GM12878 (cell line): ENCODE data around the gene SESN3. TPM values are rescaled to one million over a fixed set of nuclear protein-coding genes. Genes with fewer than 3 reads are reported as not detected.

Experiments
- ATAC-seq: fragments of 200-7000 bp; cut with Tn5 transposase; 3 replicates; pipeline ENCODE4 v1.9.1; 2020; ENCODE audit warnings: mild to moderate bottlenecking, moderate library complexity
- BruUV-seq: library from RNA; stranded (reverse); fragments of 400-500 nt; replicated peaks from 2 replicates; lab custom pipeline; 2021; lab: Mats Ljungman, UMichigan
- CTCF ChIA-PET: fragments of 300-600 bp; sonication (Branson Sonifier 250); formaldehyde crosslinking; extraction: SDS; loops from one replicate; lab custom pipeline; 2021; ENCODE audit warnings: inconsistent platforms; lab: Yijun Ruan, JAX
- POLR2A ChIA-PET: fragments of 350-600 bp; formaldehyde crosslinking; extraction: SDS; loops from one replicate; lab custom pipeline; 2021; ENCODE audit warnings: inconsistent platforms; lab: Charles Lee
- RAD21 ChIA-PET: fragments of 300-600 bp; sonication (Branson Sonifier 250); formaldehyde crosslinking; loops from one replicate; lab custom pipeline; 2023; ENCODE audit warnings: antibody characterized with exemption; ENCODE audit not compliant: unreplicated experiment; lab: Charles Lee
- SMC1A ChIA-PET: fragments of 300-600 bp; sonication (Branson Sonifier 250); formaldehyde crosslinking; loops from one replicate; lab custom pipeline; 2023; ENCODE audit not compliant: unreplicated experiment, uncharacterized antibody; lab: Charles Lee
- DNase-seq: peaks from one replicate; pipeline ENCODE4 v3.0.0-alpha.2; 2011; ENCODE audit warnings: low read depth, low spot score
- FAIRE-seq: peaks from 3 replicates; lab custom pipeline; 2011; peaks lifted over from hg19 to GRCh38; lab: Jason Lieb, UNC
- H2AFZ ChIP-seq: 2 replicates; pipeline ENCODE4 v1.6.0; 2011; ENCODE audit warnings: low read depth, low read length, control low read depth; ENCODE audit not compliant: control insufficient read depth
- H3K27ac ChIP-seq: 2 replicates; pipeline ENCODE4 v1.5.1; 2011; ENCODE audit warnings: control low read depth; ENCODE audit not compliant: control insufficient read depth, insufficient read depth
- H3K27me3 ChIP-seq, 2 experiments: replicated peaks in 1 of 2; 2 replicates each; pipeline versions ENCODE4 v1.6.0 to v1.6.1; 2011; ENCODE audit warnings: low read length in 1 of 2; ENCODE audit not compliant: control insufficient read depth in 2 of 2, insufficient read depth in 2 of 2
- H3K36me3 ChIP-seq, 2 experiments: 2 replicates each; pipeline ENCODE4 v1.5.1; 2011; ENCODE audit warnings: low read length in 1 of 2; ENCODE audit not compliant: control insufficient read depth in 2 of 2, insufficient read depth in 2 of 2
- H3K4me1 ChIP-seq: 2 replicates; pipeline ENCODE4 v1.6.1; 2011; ENCODE audit warnings: mild to moderate bottlenecking, low read length, moderate library complexity, mixed read lengths; ENCODE audit not compliant: control insufficient read depth, insufficient read depth
- H3K4me2 ChIP-seq: 2 replicates; pipeline ENCODE4 v1.6.0; 2011; ENCODE audit warnings: control low read depth; ENCODE audit not compliant: control insufficient read depth, insufficient read depth
- H3K4me3 ChIP-seq: fragments of 200-600 bp; sonication (generic); 2 replicates; pipeline ENCODE4 v1.5.1; 2016
- H3K79me2 ChIP-seq: 2 replicates; pipeline ENCODE4 v1.6.0; 2011; ENCODE audit warnings: low read length; ENCODE audit not compliant: control insufficient read depth, insufficient read depth
- H3K9ac ChIP-seq: 2 replicates; pipeline ENCODE4 v1.8.0; 2011; ENCODE audit warnings: low read length, control low read depth, mixed read lengths; ENCODE audit not compliant: control insufficient read depth, insufficient read depth
- H3K9me3 ChIP-seq: replicated peaks from 3 replicates; pipeline ENCODE4 v1.5.1; 2011; ENCODE audit warnings: mild to moderate bottlenecking, low read length; ENCODE audit not compliant: control insufficient read depth, insufficient read depth
- H4K20me1 ChIP-seq: 2 replicates; pipeline ENCODE4 v1.6.0; 2011; ENCODE audit not compliant: control insufficient read depth, insufficient read depth
- ASH2L ChIP-seq: fragments of 300-600, 200-600 bp; sonication (generic); IDR thresholded peaks from 2 replicates; pipeline ENCODE4 v1.6.1; 2017; ENCODE audit warnings: low read depth, mild to moderate bottlenecking, borderline replicate concordance
- CHD1 ChIP-seq: IDR thresholded peaks from 2 replicates; pipeline ENCODE4 v1.6.1; 2012; ENCODE audit warnings: low read depth, low read length, improper control_type of control experiment
- FOXK2 ChIP-seq: fragments of 450-650 bp; IDR thresholded peaks from 2 replicates; pipeline ENCODE4 v1.6.1; 2017; ENCODE audit warnings: mild to moderate bottlenecking, moderate library complexity
- NBN ChIP-seq: fragments of 450-650 bp; IDR thresholded peaks from 2 replicates; pipeline ENCODE4 v1.6.1; 2016
- TBL1XR1 ChIP-seq: IDR thresholded peaks from 2 replicates; pipeline ENCODE4 v1.6.1; 2012; ENCODE audit warnings: low read depth, low read length, improper control_type of control experiment
- WGBS: methylation state at CpG from one replicate; pipeline ENCODE4 v1.1.6; 2016; ENCODE audit warnings: low lambda C conversion rate; ENCODE audit not compliant: insufficient replicate concordance, insufficient coverage; ENCODE audit errors: missing lambda C conversion rate; 5-methylcytosine and 5-hydroxymethylcytosine counted together
- in situ Hi-C: fragments of 300-500 bp; cut with MboI; formaldehyde crosslinking; loops from 9 replicates; pipeline ENCODE4 v1.14.3; 2018; ENCODE audit warnings: mixed read lengths
- intact Hi-C: fragments of 100-400 bp; cut with micrococcal nuclease; formaldehyde crosslinking; loops from one replicate; pipeline ENCODE4 v1.14.2; 2022; ENCODE audit not compliant: unreplicated experiment
- polyA plus RNA-seq, 11 experiments: library from polyadenylated mRNA; depleted of rRNA in 4 of 11; unstranded in 6 of 11; stranded (reverse) in 5 of 11; fragments of >200 nt; fragmentation: Nextera tagmentation in 4 of 11; fragmentation: Illumina TruSeq in 1 of 11; extraction: Ambion mirVana in 4 of 11; extraction: Trizol in 1 of 11; gene quantifications; 1 replicate in 1 of 11; 2 replicates in 10 of 11; pipeline versions ENCODE4 v1.2.1 to v1.2.3, GENCODE V29; 2011 to 2016; ENCODE audit warnings: inconsistent platforms in 2 of 11, missing spikeins in 2 of 11, low read depth in 1 of 11
- total RNA-seq, 4 experiments: library from RNA; depleted of rRNA in 3 of 4; stranded (reverse); fragments of >200 nt in 3 of 4; fragmentation: Illumina TruSeq in 1 of 4; extraction: Trizol in 1 of 4; gene quantifications; 2 replicates each; pipeline versions ENCODE4 v1.2.1 to v1.2.3, GENCODE V29; 2013 to 2021
- TF ChIP-seq, protein P1 (sequence below): IDR thresholded peaks from 2 replicates; pipeline ENCODE4 v1.6.1; 2011; ENCODE audit warnings: mild to moderate bottlenecking, low read depth, low read length, moderate library complexity; ENCODE audit not compliant: insufficient replicate concordance
- TF ChIP-seq, protein P2 (sequence below): fragments of 450-650 bp; IDR thresholded peaks from 2 replicates; pipeline ENCODE4 v1.6.1; 2016; ENCODE audit warnings: mild to moderate bottlenecking

Gene SESN3
- total and polyA plus RNA-seq, 10 of the 15 experiments (the other 5 are each of a cell fraction or from before 2014, with no cell fraction given) = 0.64 to 6.7 (median 3.0) TPM

DNA sequence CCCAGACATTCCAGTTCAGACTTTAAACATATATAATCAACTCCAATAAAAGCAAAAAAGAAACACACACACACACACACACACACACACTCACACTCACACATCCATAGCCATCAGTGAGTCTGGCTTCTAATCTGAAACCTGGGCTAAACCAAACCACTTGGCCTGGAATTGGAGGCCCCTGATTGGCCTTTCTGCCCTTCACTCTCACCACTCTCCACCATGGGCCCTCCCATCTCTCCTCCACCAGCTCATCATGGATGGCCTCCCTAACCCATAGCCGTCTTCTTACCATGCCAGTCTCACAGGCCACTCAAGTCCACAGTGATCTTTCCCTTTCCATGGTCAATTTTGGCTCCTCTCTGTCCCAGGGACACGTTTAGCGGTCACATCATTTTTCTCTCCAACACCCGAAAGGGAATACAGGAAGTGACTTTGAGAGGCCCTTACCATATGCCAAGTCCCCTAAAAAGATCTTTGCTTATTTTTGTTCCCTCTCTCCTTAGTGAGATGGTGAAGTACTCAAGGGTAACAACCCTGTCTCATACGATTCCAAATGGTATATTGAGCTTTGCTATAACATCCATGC is 74.8 kb downstream of the SESN3 start:
- WGBS = 70% methylated on average over 5 of the region's 5 CpGs

More for the DNA sequence above, 74.8 kb downstream of the SESN3 start:
- Histone ChIP-seq H3K36me3 (no peaks in the 10 kb centered on the region), H3K4me2 (no peak overlapping the region), H3K9ac (no peak overlapping the region), H3K79me2 (no peaks in the 10 kb centered on the region), H3K27ac (no peak overlapping the region), H4K20me1 (no peaks in the 10 kb centered on the region), H2AFZ (no peak overlapping the region), H3K4me1 (peaks cover 2% of the 10 kb centered on the region; the same call in 1 of the 2 replicates), H3K4me3 (no peak overlapping the region), H3K27me3 (no peaks in the 10 kb centered on the region; a peak in 1 of 4 replicates), H3K9me3 (no peaks in the 10 kb centered on the region)
- SMC1A ChIA-PET = interaction anchor here (0.6 to 12.5 kb wide), 17 partner anchors 8 to 1270 kb away, joined by 3 to 474 read pairs (median 5); partner anchors contain the start of genes ENDOD1, SESN3 and SRSF8
- FAIRE-seq (no peak), DNase-seq (no peak), ATAC-seq (no peak)
- BruUV-seq = no TSS peak
- intact Hi-C loops (no loop called here), in situ Hi-C loops (no loop called here)
- CTCF ChIA-PET = interaction anchor here (0.7 to 24.1 kb wide), 18 partner anchors 9 to 1269 kb away, joined by 3 to 590 read pairs (median 4); partner anchors contain the start of genes SESN3 and SRSF8
- POLR2A ChIA-PET = interaction anchor here (0.9 to 1.6 kb wide), 4 partner anchors 73 to 604 kb away, joined by 3 to 5 read pairs (median 4); no protein-coding TSS in a partner anchor
- RAD21 ChIA-PET = interaction anchor here (0.8 to 16.6 kb wide), 9 partner anchors 23 to 1270 kb away, joined by 3 to 425 read pairs (median 4); partner anchors contain the start of gene SESN3
- TF ChIP-seq, protein P1, sequence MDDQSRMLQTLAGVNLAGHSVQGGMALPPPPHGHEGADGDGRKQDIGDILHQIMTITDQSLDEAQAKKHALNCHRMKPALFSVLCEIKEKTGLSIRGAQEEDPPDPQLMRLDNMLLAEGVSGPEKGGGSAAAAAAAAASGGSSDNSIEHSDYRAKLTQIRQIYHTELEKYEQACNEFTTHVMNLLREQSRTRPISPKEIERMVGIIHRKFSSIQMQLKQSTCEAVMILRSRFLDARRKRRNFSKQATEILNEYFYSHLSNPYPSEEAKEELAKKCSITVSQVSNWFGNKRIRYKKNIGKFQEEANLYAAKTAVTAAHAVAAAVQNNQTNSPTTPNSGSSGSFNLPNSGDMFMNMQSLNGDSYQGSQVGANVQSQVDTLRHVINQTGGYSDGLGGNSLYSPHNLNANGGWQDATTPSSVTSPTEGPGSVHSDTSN = peak; percentile 79
- TF ChIP-seq NBN (no peak), CHD1 (no peak), TBL1XR1 (no peak), FOXK2 (no peak), ASH2L (no peak)
- TF ChIP-seq, protein P2, sequence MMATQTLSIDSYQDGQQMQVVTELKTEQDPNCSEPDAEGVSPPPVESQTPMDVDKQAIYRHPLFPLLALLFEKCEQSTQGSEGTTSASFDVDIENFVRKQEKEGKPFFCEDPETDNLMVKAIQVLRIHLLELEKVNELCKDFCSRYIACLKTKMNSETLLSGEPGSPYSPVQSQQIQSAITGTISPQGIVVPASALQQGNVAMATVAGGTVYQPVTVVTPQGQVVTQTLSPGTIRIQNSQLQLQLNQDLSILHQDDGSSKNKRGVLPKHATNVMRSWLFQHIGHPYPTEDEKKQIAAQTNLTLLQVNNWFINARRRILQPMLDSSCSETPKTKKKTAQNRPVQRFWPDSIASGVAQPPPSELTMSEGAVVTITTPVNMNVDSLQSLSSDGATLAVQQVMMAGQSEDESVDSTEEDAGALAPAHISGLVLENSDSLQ = peak; percentile 92
